Suprapubic skin (tissue), 4 donors: ENCODE data around the gene TRIM74. TPM values are rescaled to one million over a fixed set of nuclear protein-coding genes. Genes with fewer than 3 reads are reported as not detected.
"Not testable (repeated sequence)": the region's sequence is repeated elsewhere in the genome, so short reads cannot be mapped to it uniquely, and the experiment has no call there.

Experiments
- DNase-seq, 2 donors: peaks; one replicate each; pipeline ENCODE4 v3.0.0-alpha.2; 2019; ENCODE audit warnings: low spot score in 2 of 2
- H3K27ac ChIP-seq: fragments of 200-600 bp; sonication (generic); one replicate; pipeline ENCODE4 v1.5.1; 2019
- H3K27me3 ChIP-seq: fragments of 200-600 bp; sonication (generic); one replicate; pipeline ENCODE4 v1.5.1; 2019
- H3K36me3 ChIP-seq: fragments of 200-600 bp; sonication (generic); one replicate; pipeline ENCODE4 v1.5.1; 2019
- H3K4me1 ChIP-seq: fragments of 200-600 bp; sonication (generic); one replicate; pipeline ENCODE4 v1.5.1; 2019
- H3K4me3 ChIP-seq: fragments of 200-600 bp; sonication (generic); one replicate; pipeline ENCODE4 v1.5.1; 2019; ENCODE audit warnings: mild to moderate bottlenecking
- H3K9me3 ChIP-seq: fragments of 200-600 bp; sonication (generic); one replicate; pipeline ENCODE4 v1.5.1; 2019
- WGBS: methylation state at CpG from one replicate; pipeline ENCODE4 v1.1.5; 2018; 5-methylcytosine and 5-hydroxymethylcytosine counted together
- total RNA-seq, 4 donors: library from RNA; depleted of rRNA; stranded (reverse); fragments of >200 nt; gene quantifications; one replicate each; pipeline ENCODE4 v1.1.0, GENCODE V29; 2016

Gene TRIM74
- total RNA-seq, 4 donors from 2014 or later = not detected

DNA sequence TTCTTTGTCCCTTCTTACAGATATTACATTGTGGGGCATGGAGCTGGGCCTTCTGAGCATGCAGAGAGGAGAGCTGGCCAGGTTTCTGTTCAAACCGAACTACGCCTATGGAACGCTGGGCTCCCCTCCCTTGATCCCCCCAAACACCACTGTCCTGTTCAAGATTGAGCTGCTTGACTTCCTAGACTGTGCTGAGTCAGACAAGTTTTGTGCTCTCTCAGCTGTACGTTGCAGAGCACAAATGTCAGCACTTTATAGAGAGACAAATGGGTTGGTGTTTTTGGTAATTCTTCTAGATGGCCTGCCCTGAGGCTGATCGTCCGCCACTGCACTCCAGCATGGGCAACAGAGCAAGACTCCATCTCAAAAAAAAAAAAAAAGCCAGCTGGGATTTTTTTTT lies 2.2 kb upstream of the TRIM74 start:
- H3K36me3 ChIP-seq, H3K27me3 ChIP-seq, H3K4me3 ChIP-seq, DNase-seq, H3K27ac ChIP-seq, H3K9me3 ChIP-seq, H3K4me1 ChIP-seq: not testable (repeated sequence)
- WGBS = no CpG with 5 or more reads among the region's 6 CpGs

DNA sequence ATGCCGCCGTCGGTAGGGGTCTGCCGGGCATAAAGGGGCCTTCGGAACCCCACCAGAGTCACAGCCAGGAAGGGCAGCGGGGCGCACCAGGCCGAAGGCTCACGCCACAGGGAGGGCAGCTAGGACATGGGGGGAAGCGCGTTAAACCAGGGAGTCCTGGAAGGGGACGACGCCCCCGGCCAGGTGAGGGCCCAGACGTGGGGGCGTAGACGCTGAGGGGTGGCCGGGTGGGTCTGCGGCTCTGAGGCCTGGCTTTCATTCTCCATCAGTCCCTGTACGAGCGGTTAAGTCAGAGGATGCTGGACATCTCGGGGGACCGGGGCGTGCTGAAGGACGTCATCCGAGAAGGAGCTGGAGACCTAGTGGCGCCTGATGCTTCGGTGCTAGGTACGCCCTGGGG lies 422 bp upstream of the TRIM74 start:
- not testable (repeated sequence) for H3K4me3 ChIP-seq, H3K9me3 ChIP-seq, H3K27ac ChIP-seq, H3K36me3 ChIP-seq, H3K4me1 ChIP-seq, H3K27me3 ChIP-seq
- WGBS = no CpG with 5 or more reads among the region's 29 CpGs
- DNase-seq = peak in 1 of 2 donors; percentile 54

GRCh38 chr7:72966892-72967291 lies 2.4 kb downstream of the TRIM74 start:
- not testable (repeated sequence) for H3K4me1 ChIP-seq, H3K9me3 ChIP-seq, H3K4me3 ChIP-seq, H3K27me3 ChIP-seq, H3K27ac ChIP-seq, H3K36me3 ChIP-seq
- DNase-seq = peak; percentile 24 to 26
- no CpG with 5 or more reads among the region's 3 CpGs for WGBS

- not testable (repeated sequence) for H3K4me1 ChIP-seq, H3K27me3 ChIP-seq, H3K27ac ChIP-seq, H3K36me3 ChIP-seq, H3K9me3 ChIP-seq, H3K4me3 ChIP-seq, DNase-seq
- no CpG with 5 or more reads among the region's 31 CpGs for WGBS
Measured at GRCh38 chr7:72965186-72965975, 3.9 kb downstream of the TRIM74 start.

- H3K27ac ChIP-seq, H3K4me1 ChIP-seq, DNase-seq, H3K36me3 ChIP-seq, H3K9me3 ChIP-seq, H3K27me3 ChIP-seq, H3K4me3 ChIP-seq: not testable (repeated sequence)
- WGBS = no CpG with 5 or more reads among the region's 8 CpGs
Measured at GRCh38 chr7:72963056-72963455, 6.2 kb downstream of the TRIM74 start.

DNA sequence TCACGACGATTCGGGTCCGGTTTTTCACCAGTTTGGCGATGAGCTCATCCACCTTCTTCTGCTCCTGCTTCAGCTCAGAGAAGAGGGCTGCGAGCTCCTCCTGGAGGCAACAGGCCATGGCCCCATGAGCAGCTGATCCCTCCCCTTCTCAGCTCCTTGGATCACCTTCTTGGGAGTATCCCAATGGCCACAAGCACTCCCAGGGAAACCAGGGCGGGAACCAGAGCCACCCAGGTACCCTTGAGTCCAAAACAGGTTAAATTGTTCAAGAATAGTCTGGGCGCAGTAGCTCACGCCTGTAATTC lies 8.0 kb downstream of the TRIM74 start:
- not testable (repeated sequence) for H3K36me3 ChIP-seq, H3K4me1 ChIP-seq, DNase-seq, H3K9me3 ChIP-seq, H3K27me3 ChIP-seq, H3K27ac ChIP-seq, H3K4me3 ChIP-seq
- WGBS = no CpG with 5 or more reads among the region's 9 CpGs

GRCh38 chr7:72960626-72961345 lies 8.5 kb downstream of the TRIM74 start:
- WGBS = no CpG with 5 or more reads among the region's 20 CpGs
- not testable (repeated sequence) for H3K27me3 ChIP-seq, H3K4me1 ChIP-seq, DNase-seq, H3K36me3 ChIP-seq, H3K27ac ChIP-seq, H3K4me3 ChIP-seq, H3K9me3 ChIP-seq

DNA sequence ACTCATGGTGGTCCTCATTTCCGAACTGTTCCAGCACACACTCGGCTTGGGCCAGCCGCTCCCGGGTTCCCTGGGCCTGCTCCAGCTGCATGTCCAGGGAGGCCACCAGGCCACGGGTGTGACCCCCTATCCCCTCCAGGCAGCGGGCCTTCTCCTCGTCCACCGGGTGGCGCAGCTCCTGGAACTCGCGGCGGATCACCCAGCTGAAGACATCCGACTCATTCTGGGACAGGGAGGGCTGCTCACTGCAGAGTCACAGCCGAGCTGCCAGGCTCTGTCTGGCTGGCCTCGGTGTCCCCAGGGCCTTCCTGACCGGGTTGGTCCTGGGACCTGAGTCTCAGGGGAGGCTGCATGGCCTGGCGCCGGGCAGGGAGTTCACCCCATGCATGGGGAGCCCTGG lies 9.2 kb downstream of the TRIM74 start:
- not testable (repeated sequence) for H3K27me3 ChIP-seq, H3K4me3 ChIP-seq, H3K9me3 ChIP-seq, H3K36me3 ChIP-seq, H3K4me1 ChIP-seq, H3K27ac ChIP-seq
- DNase-seq = peak in 1 of 2 donors; percentile 16
- no CpG with 5 or more reads among the region's 18 CpGs for WGBS

GRCh38 chr7:72954563-72955198 lies 14.6 kb downstream of the TRIM74 start:
- not testable (repeated sequence) for H3K9me3 ChIP-seq, H3K36me3 ChIP-seq, H3K27ac ChIP-seq, H3K27me3 ChIP-seq, H3K4me1 ChIP-seq, DNase-seq
- WGBS = 0% methylated on average over 3 of the region's 45 CpGs
- peak overlapping the region; percentile 40 for H3K4me3 ChIP-seq

- H3K36me3 ChIP-seq, H3K4me1 ChIP-seq, H3K27ac ChIP-seq, H3K27me3 ChIP-seq, H3K9me3 ChIP-seq, DNase-seq: not testable (repeated sequence)
- peak overlapping the region; percentile 40 for H3K4me3 ChIP-seq
- no CpG with 5 or more reads among the region's 43 CpGs for WGBS
Measured at GRCh38 chr7:72953901-72954562, 15.2 kb downstream of the TRIM74 start.

DNA sequence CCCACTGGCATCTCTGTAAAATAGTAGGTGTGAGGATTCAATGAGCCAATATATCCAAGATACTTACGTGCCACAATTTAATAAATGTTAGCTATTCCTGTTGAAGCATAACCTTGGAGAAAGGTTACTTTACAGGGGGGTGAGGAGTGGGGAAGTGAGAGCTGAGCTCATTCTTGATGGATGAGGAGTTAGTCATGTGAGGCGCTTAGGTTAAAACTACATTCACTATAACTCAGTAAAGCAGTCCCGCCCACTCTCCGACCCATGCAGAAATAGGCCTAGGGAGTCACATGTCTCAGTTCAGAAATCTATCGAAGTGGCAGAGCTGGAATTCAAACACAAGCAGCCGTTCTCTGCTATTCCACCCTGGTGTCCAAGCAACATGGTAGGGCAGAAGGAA lies 18.8 kb downstream of the TRIM74 start:
- DNase-seq, H3K27ac ChIP-seq, H3K4me3 ChIP-seq, H3K4me1 ChIP-seq, H3K9me3 ChIP-seq, H3K27me3 ChIP-seq: not testable (repeated sequence)
- WGBS = no CpG with 5 or more reads among the region's 6 CpGs
- peaks cover 30% of the 10 kb centered on the region for H3K36me3 ChIP-seq

GRCh38 chr7:72949686-72950085 lies 19.6 kb downstream of the TRIM74 start:
- not testable (repeated sequence) for H3K9me3 ChIP-seq, H3K4me1 ChIP-seq, H3K4me3 ChIP-seq, H3K27ac ChIP-seq, DNase-seq, H3K27me3 ChIP-seq
- H3K36me3 ChIP-seq = peaks cover 31% of the 10 kb centered on the region
- 92% methylated on average over 2 of the region's 6 CpGs for WGBS

DNA sequence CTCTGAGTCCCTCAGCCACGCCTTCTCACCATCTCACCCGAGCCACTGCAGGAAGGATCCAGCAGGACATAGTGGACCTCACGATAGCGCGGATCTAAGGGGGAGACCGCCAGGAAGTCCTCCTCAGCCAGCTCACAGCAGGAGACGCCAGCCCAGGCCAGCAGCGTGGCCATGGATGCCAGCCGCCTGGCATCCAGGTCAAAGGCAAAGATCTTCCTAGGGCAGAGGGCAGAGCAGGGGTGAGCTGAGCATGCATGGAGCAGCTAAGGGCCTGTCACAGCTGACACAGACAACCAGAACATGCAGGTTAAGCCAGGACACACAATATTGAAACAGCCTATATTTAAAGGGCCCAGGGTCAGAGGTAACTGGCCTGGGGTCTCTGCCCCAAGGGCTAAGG lies 20.0 kb downstream of the TRIM74 start:
- not testable (repeated sequence) for H3K27ac ChIP-seq, H3K4me1 ChIP-seq, DNase-seq, H3K9me3 ChIP-seq, H3K27me3 ChIP-seq, H3K4me3 ChIP-seq
- no CpG with 5 or more reads among the region's 9 CpGs for WGBS
- peaks cover 31% of the 10 kb centered on the region for H3K36me3 ChIP-seq

GRCh38 chr7:72948714-72949113 lies 20.6 kb downstream of the TRIM74 start:
- H3K27ac ChIP-seq, H3K4me3 ChIP-seq, H3K4me1 ChIP-seq, H3K27me3 ChIP-seq, H3K9me3 ChIP-seq, DNase-seq: not testable (repeated sequence)
- 60% methylated on average over 2 of the region's 23 CpGs for WGBS
- H3K36me3 ChIP-seq = peaks cover 31% of the 10 kb centered on the region
